ENCODE measurements around the gene ACIN1.

DNA sequence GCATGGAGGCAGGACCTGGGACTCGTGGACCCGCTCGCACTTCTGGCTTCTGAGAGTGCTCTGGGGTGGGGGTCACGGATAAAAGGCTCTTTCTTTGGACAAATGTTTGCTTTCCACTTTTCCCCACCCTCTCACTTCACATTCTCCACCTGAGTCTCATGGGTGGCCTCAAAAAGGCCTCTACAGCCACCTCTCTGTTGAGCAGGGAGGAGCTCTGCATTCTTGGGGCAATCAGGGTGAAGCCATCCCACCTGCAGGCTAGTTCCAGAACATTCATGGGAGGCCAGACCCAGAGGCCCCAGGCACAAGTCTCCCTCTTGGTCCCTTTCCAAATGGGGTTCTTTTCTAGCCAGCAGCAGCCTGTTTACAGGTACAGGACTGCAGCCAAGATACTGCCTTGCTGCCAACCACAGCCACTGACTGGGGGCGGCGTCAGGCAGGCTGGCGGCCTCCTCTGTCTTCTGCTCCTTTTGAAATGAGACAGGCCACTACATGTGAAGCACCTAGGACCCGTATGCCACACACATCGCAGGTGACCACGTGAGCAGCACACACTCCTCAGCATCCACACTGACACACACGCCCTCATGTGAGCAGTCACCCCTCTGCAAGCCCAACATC, 42.4 kb upstream of the ACIN1 start:
- TF ChIP-seq, protein P1, sequence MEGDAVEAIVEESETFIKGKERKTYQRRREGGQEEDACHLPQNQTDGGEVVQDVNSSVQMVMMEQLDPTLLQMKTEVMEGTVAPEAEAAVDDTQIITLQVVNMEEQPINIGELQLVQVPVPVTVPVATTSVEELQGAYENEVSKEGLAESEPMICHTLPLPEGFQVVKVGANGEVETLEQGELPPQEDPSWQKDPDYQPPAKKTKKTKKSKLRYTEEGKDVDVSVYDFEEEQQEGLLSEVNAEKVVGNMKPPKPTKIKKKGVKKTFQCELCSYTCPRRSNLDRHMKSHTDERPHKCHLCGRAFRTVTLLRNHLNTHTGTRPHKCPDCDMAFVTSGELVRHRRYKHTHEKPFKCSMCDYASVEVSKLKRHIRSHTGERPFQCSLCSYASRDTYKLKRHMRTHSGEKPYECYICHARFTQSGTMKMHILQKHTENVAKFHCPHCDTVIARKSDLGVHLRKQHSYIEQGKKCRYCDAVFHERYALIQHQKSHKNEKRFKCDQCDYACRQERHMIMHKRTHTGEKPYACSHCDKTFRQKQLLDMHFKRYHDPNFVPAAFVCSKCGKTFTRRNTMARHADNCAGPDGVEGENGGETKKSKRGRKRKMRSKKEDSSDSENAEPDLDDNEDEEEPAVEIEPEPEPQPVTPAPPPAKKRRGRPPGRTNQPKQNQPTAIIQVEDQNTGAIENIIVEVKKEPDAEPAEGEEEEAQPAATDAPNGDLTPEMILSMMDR (conservative IDR thresholded peaks at IDR 0.05 in 1 of 2, IDR thresholded peaks at IDR 0.05 in 1 of 2; ENCODE audit: low read depth in 1 of 2, low read length in 2 of 2), result no peak
- no peak for TF ChIP-seq EZH2 (IDR thresholded peaks at IDR 0.05; ENCODE audit: low read length, missing control alignments)

Measured in fibroblast of lung (primary cell).